Esophagus squamous epithelium (tissue), 5 donors: ENCODE data around the gene GALNT16. TPM values are rescaled to one million over a fixed set of nuclear protein-coding genes. Genes with fewer than 3 reads are reported as not detected.
"Not testable (repeated sequence)": the region's sequence is repeated elsewhere in the genome, so short reads cannot be mapped to it uniquely, and the experiment has no call there.

ENCODE experiments used
- DNase-seq: peaks from one replicate; lab custom pipeline; 2025; lab: John Stamatoyannopoulos, UW
- H3K27ac ChIP-seq, 4 donors: fragments of 200-600 bp; sonication (generic); one replicate each; pipeline ENCODE4 v1.5.1; 2016 to 2019; ENCODE audit warnings: mild to moderate bottlenecking in 1 of 4
- H3K27me3 ChIP-seq, 4 donors: fragments of 200-600 bp; sonication (generic); 1 replicate in 3 of 4; 2 replicates in 1 of 4; pipeline versions ENCODE4 v1.5.1 to v1.6.0; 2017 to 2021; ENCODE audit warnings: antibody characterized with exemption in 1 of 4
- H3K36me3 ChIP-seq, 3 donors: fragments of 200-600 bp; sonication (generic); one replicate each; pipeline ENCODE4 v1.5.1; 2016 to 2019
- H3K4me1 ChIP-seq, 3 donors: fragments of 200-600 bp; sonication (generic); one replicate each; pipeline ENCODE4 v1.5.1; 2017 to 2019
- H3K4me3 ChIP-seq, 4 donors: fragments of 200-600 bp; sonication (generic); 1 replicate in 3 of 4; 2 replicates in 1 of 4; pipeline ENCODE4 v1.5.1; 2016 to 2019; ENCODE audit warnings: mild to moderate bottlenecking in 2 of 4, moderate library complexity in 1 of 4
- H3K9me3 ChIP-seq, 3 donors: fragments of 200-600 bp; sonication (generic); one replicate each; pipeline ENCODE4 v1.5.1; 2016 to 2019
- POLR2A ChIP-seq, 4 donors: fragments of 450-650 bp; IDR thresholded peaks; one replicate each; pipeline ENCODE4 v1.6.1; 2017; ENCODE audit warnings: antibody characterized with exemption in 4 of 4, mild to moderate bottlenecking in 4 of 4, moderate library complexity in 3 of 4
- WGBS, 2 donors: methylation state at CpG; one replicate each; pipeline ENCODE4 v1.1.5; 2018; 5-methylcytosine and 5-hydroxymethylcytosine counted together
- intact Hi-C: fragments of 100-400 bp; cut with DNase I; formaldehyde crosslinking; loops from one replicate; pipeline ENCODE4 v1.15.0; 2022
- total RNA-seq, 4 donors: library from RNA; depleted of rRNA; stranded (reverse); fragments of >200 nt; gene quantifications; one replicate each; pipeline ENCODE4 v1.1.0, GENCODE V29; 2016
- TF ChIP-seq, protein P1 (sequence below), 6 experiments: fragments of 450-650 bp in 4 of 6; fragments of 200-600 bp in 2 of 6; sonication (generic) in 2 of 6; IDR thresholded peaks; one replicate each; pipeline ENCODE4 v1.5.1; 2016 to 2019; ENCODE audit warnings: antibody characterized with exemption in 6 of 6, mild to moderate bottlenecking in 4 of 6, moderate library complexity in 4 of 6
- donor health status: DM: yes; HTN: yes; CAD: no.

Gene GALNT16
- total RNA-seq, 4 donors from 2014 or later: 0.11 to 2.7 (median 1.3) TPM

DNA sequence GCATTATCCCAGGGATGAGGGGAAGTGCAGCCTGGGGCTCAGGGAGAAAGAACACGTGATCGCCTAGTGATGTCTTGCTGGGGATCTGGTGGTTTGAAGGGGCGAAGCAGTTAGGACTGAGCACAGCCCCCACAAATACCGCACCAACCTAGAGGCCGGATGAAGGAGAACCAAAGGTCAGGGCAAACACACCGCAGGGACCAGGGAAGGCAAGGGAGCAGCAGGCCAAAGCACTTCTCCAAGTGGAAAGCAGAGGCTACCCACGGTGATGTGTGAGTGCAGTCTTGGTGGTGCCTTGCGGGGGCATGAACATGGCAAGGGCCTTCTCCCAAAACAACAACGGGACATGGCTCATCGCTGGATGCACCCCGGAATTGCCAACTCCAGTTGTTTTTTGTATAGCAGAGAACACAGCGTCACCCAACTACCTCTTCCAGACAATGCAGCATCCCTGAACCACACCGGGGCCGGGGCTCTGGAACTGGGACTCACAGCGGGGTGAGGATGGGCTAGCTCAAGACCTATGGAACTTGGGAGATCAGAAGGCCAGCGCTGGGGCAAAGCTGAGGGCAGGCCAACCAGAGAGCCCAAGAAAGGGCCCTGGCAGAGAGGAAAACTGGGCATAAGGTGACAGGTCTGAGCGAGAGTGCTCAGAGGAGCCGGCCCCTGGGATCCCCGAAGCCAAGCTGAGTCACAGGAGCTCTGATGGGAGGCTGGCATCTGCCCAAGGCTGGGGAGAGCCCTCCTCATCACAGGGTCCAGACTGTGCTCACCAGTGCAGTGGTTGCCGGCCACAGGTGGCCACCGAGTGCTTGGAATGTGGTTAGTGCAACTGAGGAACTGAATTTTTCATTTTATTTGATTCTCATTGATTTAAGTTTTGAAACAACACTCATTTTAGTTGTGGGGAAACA is 11.1 kb downstream of the GALNT16 start:
- no peaks in the 10 kb centered on the region for H3K4me1 ChIP-seq
- no peak for DNase-seq
- WGBS, 2 donors: 72 to 77% methylated on average over 13 to 14 of the region's 21 CpGs
- H3K36me3 ChIP-seq: no peaks in the 10 kb centered on the region
- intact Hi-C loops: no loop called here
- H3K9me3 ChIP-seq: no peaks in the 10 kb centered on the region
- no peak overlapping the region for H3K27ac ChIP-seq
- no peak overlapping the region for H3K4me3 ChIP-seq
- TF ChIP-seq POLR2A (IDR thresholded peaks at IDR 0.05): no peak
- TF ChIP-seq, protein P1, sequence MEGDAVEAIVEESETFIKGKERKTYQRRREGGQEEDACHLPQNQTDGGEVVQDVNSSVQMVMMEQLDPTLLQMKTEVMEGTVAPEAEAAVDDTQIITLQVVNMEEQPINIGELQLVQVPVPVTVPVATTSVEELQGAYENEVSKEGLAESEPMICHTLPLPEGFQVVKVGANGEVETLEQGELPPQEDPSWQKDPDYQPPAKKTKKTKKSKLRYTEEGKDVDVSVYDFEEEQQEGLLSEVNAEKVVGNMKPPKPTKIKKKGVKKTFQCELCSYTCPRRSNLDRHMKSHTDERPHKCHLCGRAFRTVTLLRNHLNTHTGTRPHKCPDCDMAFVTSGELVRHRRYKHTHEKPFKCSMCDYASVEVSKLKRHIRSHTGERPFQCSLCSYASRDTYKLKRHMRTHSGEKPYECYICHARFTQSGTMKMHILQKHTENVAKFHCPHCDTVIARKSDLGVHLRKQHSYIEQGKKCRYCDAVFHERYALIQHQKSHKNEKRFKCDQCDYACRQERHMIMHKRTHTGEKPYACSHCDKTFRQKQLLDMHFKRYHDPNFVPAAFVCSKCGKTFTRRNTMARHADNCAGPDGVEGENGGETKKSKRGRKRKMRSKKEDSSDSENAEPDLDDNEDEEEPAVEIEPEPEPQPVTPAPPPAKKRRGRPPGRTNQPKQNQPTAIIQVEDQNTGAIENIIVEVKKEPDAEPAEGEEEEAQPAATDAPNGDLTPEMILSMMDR (IDR thresholded peaks at IDR 0.05): no peak
- peaks cover 0 to 9% (median 0%) of the 10 kb centered on the region in 4 donors for H3K27me3 ChIP-seq

- Histone ChIP-seq H3K4me1 (no peaks in the 10 kb centered on the region), H3K36me3 (no peaks in the 10 kb centered on the region), H3K9me3 (no peaks in the 10 kb centered on the region), H3K27me3 (no peaks in the 10 kb centered on the region), H3K4me3 (no peak overlapping the region), H3K27ac (no peak overlapping the region)
- intact Hi-C loops: no loop called here
- WGBS, 2 donors: 17 to 64% methylated on average over 1 to 2 of the region's 2 CpGs
- TF ChIP-seq, protein P1 (IDR thresholded peaks at IDR 0.05): no peak
- TF ChIP-seq POLR2A (IDR thresholded peaks at IDR 0.05): no peak
- no peak for DNase-seq
Measured at GRCh38 chr14:69274321-69274720, 14.4 kb downstream of the GALNT16 start.

GRCh38 chr14:69275331-69275730 is 15.4 kb downstream of the GALNT16 start:
- Histone ChIP-seq H3K4me1 (no peaks in the 10 kb centered on the region), H3K36me3 (no peaks in the 10 kb centered on the region), H3K27ac (no peak overlapping the region), H3K4me3 (no peak overlapping the region), H3K9me3 (no peaks in the 10 kb centered on the region), H3K27me3 (no peaks in the 10 kb centered on the region)
- TF ChIP-seq, protein P1 (IDR thresholded peaks at IDR 0.05): no peak
- TF ChIP-seq POLR2A (IDR thresholded peaks at IDR 0.05): no peak
- 96 to 100% methylated on average over 2 of the region's 2 CpGs for WGBS, 2 donors
- no peak for DNase-seq
- intact Hi-C loops: no loop called here

DNA sequence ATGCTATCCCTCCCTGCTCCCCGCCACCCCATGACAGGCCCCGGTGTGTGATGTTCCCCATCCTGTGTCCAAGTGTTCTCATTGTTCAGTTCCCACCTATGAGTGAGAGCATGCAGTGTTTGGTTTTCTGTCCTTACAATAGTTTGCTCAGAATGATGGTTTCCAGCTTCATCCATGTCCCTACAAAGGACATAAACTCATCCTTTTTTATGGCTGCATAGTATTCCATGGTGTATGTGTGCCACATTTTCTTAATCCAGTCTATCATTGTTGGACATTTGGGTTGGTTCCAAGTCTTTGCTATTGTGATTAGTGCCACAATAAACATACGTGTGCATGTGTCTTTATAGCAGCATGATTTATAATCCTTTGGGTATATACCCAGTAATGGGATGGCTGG is 17.4 kb downstream of the GALNT16 start:
- not testable (repeated sequence) for DNase-seq, H3K36me3 ChIP-seq

DNA sequence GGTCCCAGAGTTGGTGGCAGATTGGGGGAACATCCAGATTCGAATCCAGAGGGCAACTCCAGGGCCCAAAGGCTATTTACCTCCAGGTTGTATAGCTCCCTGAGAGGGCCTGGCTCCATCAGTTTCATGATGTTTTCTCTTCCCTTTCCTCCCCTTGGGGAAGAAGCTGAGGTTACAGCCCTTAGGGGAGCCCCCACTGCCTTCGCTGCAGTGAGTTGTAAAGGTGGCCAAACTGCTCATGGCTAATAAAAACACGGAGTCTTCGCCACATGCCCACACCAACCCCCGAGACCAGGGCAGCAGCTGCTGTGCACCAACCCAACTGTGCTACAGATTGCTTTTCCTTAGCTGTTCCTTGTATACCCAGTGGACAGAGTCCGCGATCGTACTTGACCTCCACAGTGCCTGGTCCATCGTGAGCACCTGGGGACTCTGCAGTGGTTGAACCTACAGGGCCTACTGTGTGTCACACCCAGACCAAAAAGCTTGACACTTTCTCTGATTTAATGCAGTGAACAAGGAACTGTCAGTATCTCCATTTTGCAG is 20.9 kb downstream of the GALNT16 start:
- Histone ChIP-seq H3K27ac (no peak overlapping the region), H3K4me3 (no peak overlapping the region), H3K36me3 (no peaks in the 10 kb centered on the region), H3K9me3 (no peaks in the 10 kb centered on the region), H3K27me3 (no peaks in the 10 kb centered on the region), H3K4me1 (no peaks in the 10 kb centered on the region)
- 78 to 82% methylated on average over 5 to 9 of the region's 9 CpGs for WGBS, 2 donors
- intact Hi-C loops: no loop called here
- TF ChIP-seq POLR2A (IDR thresholded peaks at IDR 0.05): no peak
- TF ChIP-seq, protein P1 (IDR thresholded peaks at IDR 0.05): no peak
- DNase-seq: no peak

More for the DNA sequence above, 17.4 kb downstream of the GALNT16 start:
- H3K9me3 ChIP-seq, intact Hi-C loops, H3K4me3 ChIP-seq, H3K27me3 ChIP-seq, H3K4me1 ChIP-seq, H3K27ac ChIP-seq: not testable (repeated sequence)
- 86 to 89% methylated on average over 3 of the region's 3 CpGs for WGBS, 2 donors
